ENCODE measurements around the gene BAHCC1.

GRCh38 chr17:81489998-81490992 is 95.0 kb downstream of the BAHCC1 start:
- TF ChIP-seq CTCF (conservative IDR thresholded peaks at IDR 0.05; ENCODE audit: low read depth, low read length) (no peak), EZH2 (IDR thresholded peaks at IDR 0.05; ENCODE audit: borderline replicate concordance, low read depth, low read length, poor library complexity, severe bottlenecking) (no peak)
